ENCODE data around the gene PLPPR5.
"Not testable (repeated sequence)": the region's sequence is repeated elsewhere in the genome, so short reads cannot be mapped to it uniquely, and the experiment has no call there.

PLPPR5 gene

GRCh38 chr1:98881901-98882300 is 122.8 kb downstream of the PLPPR5 start:
- Histone ChIP-seq H3K27me3 (replicated peaks; ENCODE audit: control insufficient read depth, insufficient read depth, low read length) (no peaks in the 10 kb centered on the region), H3K9ac (ENCODE audit: low read length) (no peak overlapping the region), H3K9me3 (ENCODE audit: control insufficient read depth, low read length) (peaks cover 6% of the 10 kb centered on the region), H3K4me3 (ENCODE audit: low read length) (no peak overlapping the region), H3K36me3 (ENCODE audit: control insufficient read depth, insufficient read depth, low read length, severe bottlenecking) (no peaks in the 10 kb centered on the region), H3K4me1 (ENCODE audit: control insufficient read depth, insufficient read depth, low read length) (no peaks in the 10 kb centered on the region)
- DNase-seq (ENCODE audit: low read depth), result no peak

GRCh38 chr1:98881234-98881633 is 123.4 kb downstream of the PLPPR5 start:
- H3K36me3 ChIP-seq (ENCODE audit: control insufficient read depth, insufficient read depth, low read length, severe bottlenecking); H3K9ac ChIP-seq (ENCODE audit: low read length); H3K9me3 ChIP-seq (ENCODE audit: control insufficient read depth, low read length); H3K4me3 ChIP-seq (ENCODE audit: low read length); H3K4me1 ChIP-seq (ENCODE audit: control insufficient read depth, insufficient read depth, low read length); DNase-seq (ENCODE audit: low read depth); H3K27me3 ChIP-seq (replicated peaks; ENCODE audit: control insufficient read depth, insufficient read depth, low read length): not testable (repeated sequence)

GRCh38 chr1:98874828-98875227 is 129.8 kb downstream of the PLPPR5 start:
- Histone ChIP-seq H3K4me3 (ENCODE audit: low read length) (no peak overlapping the region), H3K27me3 (replicated peaks; ENCODE audit: control insufficient read depth, insufficient read depth, low read length) (no peaks in the 10 kb centered on the region), H3K9me3 (ENCODE audit: control insufficient read depth, low read length) (no peaks in the 10 kb centered on the region), H3K4me1 (ENCODE audit: control insufficient read depth, insufficient read depth, low read length) (no peaks in the 10 kb centered on the region), H3K9ac (ENCODE audit: low read length) (no peak overlapping the region), H3K36me3 (ENCODE audit: control insufficient read depth, insufficient read depth, low read length, severe bottlenecking) (no peaks in the 10 kb centered on the region)
- DNase-seq (ENCODE audit: low read depth), result no peak

DNA sequence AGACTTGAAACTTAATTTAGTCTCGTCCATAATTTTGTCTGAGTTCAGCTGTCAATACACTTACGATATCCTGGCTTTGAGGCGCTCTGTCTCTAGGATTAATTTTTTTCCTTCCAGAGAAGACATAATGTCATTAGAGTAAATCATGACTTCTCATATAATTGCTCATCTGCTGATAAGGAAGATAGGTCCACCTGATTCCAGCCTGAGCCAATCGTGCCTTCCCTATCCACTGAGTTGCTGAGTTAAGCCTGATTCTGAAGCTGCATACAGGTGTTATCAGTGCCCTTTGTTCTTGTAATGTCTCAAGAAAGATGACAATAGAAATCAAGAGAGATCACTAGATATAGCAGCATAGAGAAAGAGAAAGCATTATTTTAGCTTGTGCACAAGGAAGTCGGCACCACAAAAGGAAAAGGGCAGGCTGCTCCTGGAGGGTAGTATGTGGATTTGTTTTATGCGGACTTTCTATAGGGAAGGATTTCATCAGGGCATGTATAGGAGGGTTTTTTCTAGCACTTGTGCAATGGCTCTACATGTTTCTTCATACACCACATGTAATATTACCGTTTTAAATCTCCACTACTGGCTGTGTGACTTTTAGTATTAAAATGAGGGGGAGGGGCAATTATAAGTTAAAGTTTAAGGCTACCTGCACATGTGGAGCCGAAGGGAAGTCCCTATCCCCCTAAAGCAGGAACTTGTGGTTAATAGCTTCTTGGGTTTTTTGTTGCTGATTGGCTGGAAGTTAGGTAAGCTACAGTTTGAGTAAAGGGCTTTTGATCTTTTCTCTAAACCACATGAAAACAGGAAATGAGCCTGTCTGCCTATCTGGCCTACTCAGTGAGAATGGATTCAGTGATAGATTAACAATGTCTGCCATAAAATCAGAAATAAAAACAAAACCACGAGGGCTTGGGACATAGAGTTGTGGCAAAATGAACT is 133.4 kb downstream of the PLPPR5 start:
- DNase-seq (ENCODE audit: low read depth), result no peak
- H3K9me3 ChIP-seq (ENCODE audit: control insufficient read depth, low read length), result no peaks in the 10 kb centered on the region
- no peaks in the 10 kb centered on the region for H3K4me1 ChIP-seq (ENCODE audit: control insufficient read depth, insufficient read depth, low read length)
- no peaks in the 10 kb centered on the region for H3K27me3 ChIP-seq (replicated peaks; ENCODE audit: control insufficient read depth, insufficient read depth, low read length)
- H3K9ac ChIP-seq (ENCODE audit: low read length), result no peak overlapping the region
- H3K36me3 ChIP-seq (ENCODE audit: control insufficient read depth, insufficient read depth, low read length, severe bottlenecking), result no peaks in the 10 kb centered on the region
- H3K4me3 ChIP-seq (ENCODE audit: low read length), result no peak overlapping the region

DNA sequence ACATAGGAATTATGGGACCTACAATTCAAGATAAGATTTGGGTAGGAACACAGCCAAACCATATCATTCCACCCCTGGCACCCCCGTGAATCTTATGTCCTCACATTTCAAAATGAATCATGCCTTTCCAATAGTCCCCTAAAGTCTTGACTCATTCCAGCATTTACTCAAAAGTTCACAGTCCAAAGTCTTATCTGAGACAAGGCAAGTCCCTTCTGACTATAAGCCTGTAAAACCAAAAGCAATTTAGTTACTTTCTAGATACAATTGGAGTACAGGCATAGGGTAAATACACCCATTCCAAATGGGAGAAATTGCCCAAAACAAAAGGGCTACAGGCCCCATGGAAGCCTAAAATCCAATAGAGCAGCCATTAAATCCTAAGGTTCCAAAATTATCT is 138.9 kb downstream of the PLPPR5 start:
- Histone ChIP-seq H3K4me1 (ENCODE audit: control insufficient read depth, insufficient read depth, low read length) (no peaks in the 10 kb centered on the region), H3K9ac (ENCODE audit: low read length) (no peak overlapping the region), H3K36me3 (ENCODE audit: control insufficient read depth, insufficient read depth, low read length, severe bottlenecking) (no peaks in the 10 kb centered on the region), H3K4me3 (ENCODE audit: low read length) (no peak overlapping the region), H3K9me3 (ENCODE audit: control insufficient read depth, low read length) (no peaks in the 10 kb centered on the region), H3K27me3 (replicated peaks; ENCODE audit: control insufficient read depth, insufficient read depth, low read length) (no peaks in the 10 kb centered on the region)
- no peak for DNase-seq (ENCODE audit: low read depth)

- H3K36me3 ChIP-seq (ENCODE audit: control insufficient read depth, insufficient read depth, low read length, severe bottlenecking), result no peaks in the 10 kb centered on the region
- H3K9ac ChIP-seq (ENCODE audit: low read length), result no peak overlapping the region
- no peak for DNase-seq (ENCODE audit: low read depth)
- H3K4me1 ChIP-seq (ENCODE audit: control insufficient read depth, insufficient read depth, low read length), result no peaks in the 10 kb centered on the region
- H3K27me3 ChIP-seq (replicated peaks; ENCODE audit: control insufficient read depth, insufficient read depth, low read length), result no peaks in the 10 kb centered on the region
- H3K9me3 ChIP-seq (ENCODE audit: control insufficient read depth, low read length), result no peaks in the 10 kb centered on the region
- H3K4me3 ChIP-seq (ENCODE audit: low read length), result no peak overlapping the region
These were observed 144.3 kb downstream of the PLPPR5 start for GRCh38 chr1:98860329-98860728.

GRCh38 chr1:98854137-98854536 is 150.5 kb downstream of the PLPPR5 start:
- no peaks in the 10 kb centered on the region for H3K9me3 ChIP-seq (ENCODE audit: control insufficient read depth, low read length)
- no peaks in the 10 kb centered on the region for H3K4me1 ChIP-seq (ENCODE audit: control insufficient read depth, insufficient read depth, low read length)
- H3K9ac ChIP-seq (ENCODE audit: low read length), result no peak overlapping the region
- H3K27me3 ChIP-seq (replicated peaks; ENCODE audit: control insufficient read depth, insufficient read depth, low read length), result no peaks in the 10 kb centered on the region
- H3K36me3 ChIP-seq (ENCODE audit: control insufficient read depth, insufficient read depth, low read length, severe bottlenecking), result no peaks in the 10 kb centered on the region
- no peak overlapping the region for H3K4me3 ChIP-seq (ENCODE audit: low read length)
- no peak for DNase-seq (ENCODE audit: low read depth)

GRCh38 chr1:98849969-98850636 is 154.6 kb downstream of the PLPPR5 start:
- H3K4me3 ChIP-seq (ENCODE audit: low read length), result no peak overlapping the region
- H3K4me1 ChIP-seq (ENCODE audit: control insufficient read depth, insufficient read depth, low read length), result no peaks in the 10 kb centered on the region
- H3K9me3 ChIP-seq (ENCODE audit: control insufficient read depth, low read length), result no peaks in the 10 kb centered on the region
- H3K27me3 ChIP-seq (replicated peaks; ENCODE audit: control insufficient read depth, insufficient read depth, low read length), result no peaks in the 10 kb centered on the region
- no peak for DNase-seq (ENCODE audit: low read depth)
- no peaks in the 10 kb centered on the region for H3K36me3 ChIP-seq (ENCODE audit: control insufficient read depth, insufficient read depth, low read length, severe bottlenecking)
- no peak overlapping the region for H3K9ac ChIP-seq (ENCODE audit: low read length)

DNA sequence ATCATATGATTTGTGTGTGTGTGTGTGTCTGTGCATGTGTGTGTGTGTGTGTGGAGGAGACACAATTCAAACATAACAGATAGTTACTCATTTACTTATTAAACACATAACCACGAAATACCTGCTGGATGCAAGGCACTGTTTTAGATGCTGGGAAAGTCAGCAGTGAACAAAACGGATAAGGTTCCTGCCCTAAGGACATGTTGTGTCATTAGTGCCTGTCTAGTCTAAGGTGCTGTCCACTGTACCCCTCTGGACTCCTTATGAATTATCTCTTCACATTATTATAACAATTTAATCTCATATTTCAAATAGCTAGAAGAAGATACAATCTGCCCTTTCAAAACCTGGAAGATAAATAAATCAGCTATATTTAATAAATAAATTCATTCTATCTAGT is 162.4 kb downstream of the PLPPR5 start:
- H3K4me1 ChIP-seq (ENCODE audit: control insufficient read depth, insufficient read depth, low read length), result peaks cover 9% of the 10 kb centered on the region
- no peak overlapping the region for H3K9ac ChIP-seq (ENCODE audit: low read length)
- H3K36me3 ChIP-seq (ENCODE audit: control insufficient read depth, insufficient read depth, low read length, severe bottlenecking), result no peaks in the 10 kb centered on the region
- no peak overlapping the region for H3K4me3 ChIP-seq (ENCODE audit: low read length)
- no peaks in the 10 kb centered on the region for H3K27me3 ChIP-seq (replicated peaks; ENCODE audit: control insufficient read depth, insufficient read depth, low read length)
- DNase-seq (ENCODE audit: low read depth), result no peak
- H3K9me3 ChIP-seq (ENCODE audit: control insufficient read depth, low read length), result no peaks in the 10 kb centered on the region
